GM23248 (cell line): ENCODE data around the gene CHD9. TPM values are rescaled to one million over a fixed set of nuclear protein-coding genes. Genes with fewer than 3 reads are reported as not detected.
A peak's percentile ranks its signal among the peaks of the same experiment; 100 is the strongest.

Experiments used
- DNase-seq: peaks from one replicate; pipeline ENCODE4 v3.0.0-alpha.2; 2015
- H2AFZ ChIP-seq: fragments of 200-600 bp; sonication (generic); 2 replicates; pipeline ENCODE4 v1.6.1; 2016; ENCODE audit warnings: antibody characterized with exemption
- H3F3A ChIP-seq: fragments of 200-600 bp; sonication (generic); 2 replicates; pipeline ENCODE4 v1.6.1; 2016; ENCODE audit warnings: mild to moderate bottlenecking, antibody characterized with exemption, mixed run types; ENCODE audit not compliant: insufficient read depth
- H3K27ac ChIP-seq: fragments of 200-600 bp; sonication (generic); 2 replicates; pipeline ENCODE4 v1.5.1; 2016; ENCODE audit warnings: mild to moderate bottlenecking
- H3K27me3 ChIP-seq: fragments of 200-600 bp; sonication (generic); replicated peaks from 2 replicates; pipeline ENCODE4 v1.6.1; 2016; ENCODE audit warnings: mild to moderate bottlenecking; ENCODE audit not compliant: insufficient read depth
- H3K36me3 ChIP-seq: fragments of 200-600 bp; sonication (generic); 2 replicates; pipeline ENCODE4 v1.6.1; 2016; ENCODE audit warnings: low read depth, mild to moderate bottlenecking
- H3K4me1 ChIP-seq: fragments of 200-600 bp; sonication (generic); 2 replicates; pipeline ENCODE4 v1.6.1; 2016; ENCODE audit warnings: mild to moderate bottlenecking; ENCODE audit not compliant: insufficient read depth
- H3K4me2 ChIP-seq: fragments of 200-600 bp; sonication (generic); one replicate; pipeline ENCODE4 v1.6.1; 2016; ENCODE audit warnings: mild to moderate bottlenecking; ENCODE audit not compliant: unreplicated experiment
- H3K4me3 ChIP-seq: fragments of 200-600 bp; sonication (generic); 2 replicates; pipeline ENCODE4 v1.5.1; 2016; ENCODE audit warnings: mild to moderate bottlenecking
- H3K79me2 ChIP-seq: fragments of 200-600 bp; sonication (generic); 2 replicates; pipeline ENCODE4 v1.6.1; 2016; ENCODE audit warnings: mild to moderate bottlenecking; ENCODE audit not compliant: insufficient read depth
- H3K9ac ChIP-seq: fragments of 200-600 bp; sonication (generic); 2 replicates; pipeline ENCODE4 v1.6.1; 2016; ENCODE audit warnings: mild to moderate bottlenecking
- H3K9me2 ChIP-seq: fragments of 200-600 bp; sonication (generic); 2 replicates; pipeline ENCODE4 v1.6.1; 2016; ENCODE audit warnings: mixed run types, mild to moderate bottlenecking, moderate library complexity; ENCODE audit not compliant: insufficient read depth
- H3K9me3 ChIP-seq: fragments of 200-600 bp; sonication (generic); one replicate; pipeline ENCODE4 v1.6.1; 2017; ENCODE audit warnings: low read depth
- H4K20me1 ChIP-seq: fragments of 200-600 bp; sonication (generic); 2 replicates; pipeline ENCODE4 v1.6.0; 2016; ENCODE audit not compliant: insufficient read depth
- EZH2 ChIP-seq: fragments of 200-600 bp; sonication (generic); IDR thresholded peaks from 2 replicates; pipeline ENCODE4 v1.6.1; 2018; ENCODE audit warnings: antibody characterized with exemption, mild to moderate bottlenecking; ENCODE audit not compliant: insufficient read depth, poor library complexity, severe bottlenecking
- EZH2phosphoT487 ChIP-seq: fragments of 200-600 bp; sonication (generic); IDR thresholded peaks from 2 replicates; pipeline ENCODE4 v1.6.1; 2018; ENCODE audit warnings: antibody characterized with exemption, moderate library complexity, mild to moderate bottlenecking, low read depth; ENCODE audit not compliant: insufficient read depth
- WGBS, 2 experiments: methylation state at CpG; one replicate each; pipeline ENCODE4 v1.1.6; 2015 to 2017; ENCODE audit warnings: low lambda C conversion rate in 2 of 2, low coverage in 1 of 2; ENCODE audit errors: missing lambda C conversion rate in 2 of 2; 5-methylcytosine and 5-hydroxymethylcytosine counted together
- in situ Hi-C: fragments of 300-500 bp; cut with MboI; formaldehyde crosslinking; loops from 2 replicates; pipeline ENCODE4 v1.15.0; 2020
- polyA plus RNA-seq: library from polyadenylated mRNA; unstranded; fragments of >200 nt; fragmentation: Nextera tagmentation; extraction: Ambion mirVana; gene quantifications from 2 replicates; pipeline ENCODE4 v1.2.1, GENCODE V29; 2016
- small RNA-seq: library from RNA; depleted of rRNA; stranded (forward); fragments of <200 nt; gene quantifications from one replicate; pipeline ENCODE3, GENCODE V24; 2014; ENCODE audit warnings: low read depth, low replicate concordance
- total RNA-seq: library from RNA; depleted of rRNA; stranded (reverse); fragments of >200 nt; shearing (Covaris generic); gene quantifications from 2 replicates; pipeline ENCODE4 v1.2.3, GENCODE V29; 2014; rRNA removed

Gene CHD9
- total and polyA plus RNA-seq, 2 experiments from 2014 or later = 20.5 to 47.4 TPM

DNA sequence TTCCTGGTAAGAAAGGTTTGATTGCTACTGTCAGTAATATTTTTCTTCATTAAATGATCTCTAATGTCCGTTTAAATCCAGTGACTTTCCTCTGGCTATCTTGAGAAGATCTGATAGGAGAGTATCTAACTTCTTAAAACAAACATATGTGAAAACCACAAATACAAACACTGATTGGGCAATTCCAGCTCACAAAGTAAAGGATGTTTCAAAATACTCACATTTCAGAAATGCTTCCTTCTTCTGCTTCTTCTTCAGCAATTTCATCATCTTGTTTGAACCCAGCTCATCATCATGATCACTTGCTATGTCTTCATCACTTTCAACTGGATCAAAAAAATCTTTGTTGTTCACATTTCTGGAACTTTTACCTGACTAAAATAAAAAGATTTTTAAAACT lies 315.1 kb downstream of the CHD9 start:
- Histone ChIP-seq H4K20me1 (no peaks in the 10 kb centered on the region), H3K27ac (no peak overlapping the region), H3K4me2 (no peak overlapping the region), H3K9me2 (no peaks in the 10 kb centered on the region), H3K9ac (no peak overlapping the region), H3K4me3 (no peak overlapping the region), H2AFZ (no peak overlapping the region), H3K79me2 (no peaks in the 10 kb centered on the region), H3K27me3 (peaks cover 37% of the 10 kb centered on the region), H3K4me1 (no peaks in the 10 kb centered on the region), H3F3A (no peaks in the 10 kb centered on the region), H3K36me3 (no peaks in the 10 kb centered on the region), H3K9me3 (no peaks in the 10 kb centered on the region)
- WGBS, 2 experiments = 69 to 77% methylated on average over 1 of the region's 1 CpG
- in situ Hi-C loops = no loop called here
- DNase-seq = peak; percentile 25
- no peak for TF ChIP-seq EZH2phosphoT487
- no peak for TF ChIP-seq EZH2

- no peaks in the 10 kb centered on the region for H3K36me3 ChIP-seq
- no peaks in the 10 kb centered on the region for H3K9me2 ChIP-seq
- H3K9ac ChIP-seq = no peak overlapping the region
- H3K79me2 ChIP-seq = no peaks in the 10 kb centered on the region
- no peaks in the 10 kb centered on the region for H3K4me1 ChIP-seq
- TF ChIP-seq EZH2phosphoT487 (no peak), EZH2 (no peak)
- H3K9me3 ChIP-seq = no peaks in the 10 kb centered on the region
- H3K27ac ChIP-seq = no peak overlapping the region
- no peaks in the 10 kb centered on the region for H3F3A ChIP-seq
- no peak overlapping the region for H3K4me2 ChIP-seq
- no peak overlapping the region for H2AFZ ChIP-seq
- H4K20me1 ChIP-seq = no peaks in the 10 kb centered on the region
- DNase-seq = no peak
- peaks cover 37% of the 10 kb centered on the region for H3K27me3 ChIP-seq
- no peak overlapping the region for H3K4me3 ChIP-seq
- in situ Hi-C loops = no loop called here
Observed at GRCh38 chr16:53370827-53371226, 316.0 kb downstream of the CHD9 start.

DNA sequence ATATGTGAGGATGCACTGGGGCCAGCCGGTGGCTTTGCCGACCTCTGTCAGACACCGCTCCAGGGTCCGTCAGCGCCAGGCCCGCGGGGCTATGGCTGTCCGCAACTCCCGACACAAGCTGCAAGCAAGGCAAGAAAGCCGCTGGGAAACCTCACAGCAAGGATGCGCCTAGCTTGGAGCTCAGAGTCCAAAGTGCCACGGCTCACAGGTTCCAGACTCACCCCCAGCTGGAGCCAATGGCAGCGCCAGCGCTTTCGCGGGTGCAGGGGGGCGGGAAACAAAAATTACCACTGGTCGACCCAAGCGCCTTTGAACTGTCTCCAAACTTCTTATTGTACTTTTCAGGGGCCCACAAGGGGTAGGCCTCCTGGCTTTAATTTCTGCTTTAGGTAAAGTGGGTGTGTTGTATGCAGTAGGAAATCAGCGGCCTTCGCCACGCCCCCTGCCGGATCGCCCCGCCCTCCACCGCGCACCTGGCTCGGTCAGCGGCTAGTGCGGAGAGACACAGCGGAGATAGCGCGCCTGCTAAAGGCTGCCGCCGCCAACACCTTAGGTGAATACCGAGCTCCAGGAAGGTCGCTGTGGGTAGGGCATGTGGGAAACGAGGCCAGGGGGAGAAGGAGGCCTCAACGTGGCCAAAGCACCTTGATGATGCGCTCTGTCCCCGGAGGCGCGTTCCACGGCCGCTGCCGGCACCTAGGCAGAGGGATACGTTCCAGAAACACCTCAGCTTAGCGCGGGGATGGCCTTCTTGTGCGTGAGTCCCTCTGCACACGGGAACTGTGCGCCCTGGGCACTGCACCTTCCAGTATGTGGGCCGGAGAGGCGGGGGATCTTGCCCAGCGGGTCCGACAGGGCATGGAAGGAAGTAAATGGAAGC lies 318.4 kb downstream of the CHD9 start:
- no peaks in the 10 kb centered on the region for H4K20me1 ChIP-seq
- 20 to 21% methylated on average over 54 to 55 of the region's 56 CpGs for WGBS, 2 experiments
- in situ Hi-C loops = no loop called here
- H3K9me3 ChIP-seq = no peaks in the 10 kb centered on the region
- no peaks in the 10 kb centered on the region for H3K4me1 ChIP-seq
- H3F3A ChIP-seq = no peaks in the 10 kb centered on the region
- H3K36me3 ChIP-seq = no peaks in the 10 kb centered on the region
- H3K27ac ChIP-seq = no peak overlapping the region
- H3K4me3 ChIP-seq = no peak overlapping the region
- no peak overlapping the region for H2AFZ ChIP-seq
- H3K4me2 ChIP-seq = no peak overlapping the region
- DNase-seq = no peak
- H3K9me2 ChIP-seq = no peaks in the 10 kb centered on the region
- H3K79me2 ChIP-seq = no peaks in the 10 kb centered on the region
- TF ChIP-seq EZH2phosphoT487 = no peak
- TF ChIP-seq EZH2 = no peak
- H3K27me3 ChIP-seq = peaks cover 37% of the 10 kb centered on the region
- H3K9ac ChIP-seq = no peak overlapping the region

DNA sequence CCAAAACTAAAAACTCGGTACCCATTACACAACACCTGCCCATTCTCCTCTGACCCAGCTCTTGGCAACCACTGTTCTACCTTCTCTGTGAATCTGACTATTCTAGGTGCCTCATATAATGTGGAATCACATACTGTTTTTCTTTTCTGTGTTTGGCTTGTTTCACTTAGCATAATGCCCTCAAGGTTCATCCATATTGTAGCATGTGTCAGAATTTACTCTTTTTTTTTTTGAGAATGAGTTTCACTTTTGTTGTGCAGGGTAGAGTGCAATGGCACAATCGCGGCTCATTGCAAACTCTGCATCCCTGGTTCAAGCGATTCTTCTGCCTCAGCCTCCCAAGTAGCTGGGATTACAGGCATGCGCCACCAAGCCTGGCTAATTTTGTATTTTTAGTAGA lies 320.0 kb downstream of the CHD9 start:
- in situ Hi-C loops = no loop called here
- Histone ChIP-seq H3K4me1 (no peaks in the 10 kb centered on the region), H3K4me3 (no peak overlapping the region), H3K36me3 (no peaks in the 10 kb centered on the region), H3K27me3 (peaks cover 37% of the 10 kb centered on the region), H3K79me2 (no peaks in the 10 kb centered on the region), H3K27ac (no peak overlapping the region), H3K9ac (no peak overlapping the region), H2AFZ (no peak overlapping the region), H4K20me1 (no peaks in the 10 kb centered on the region), H3F3A (no peaks in the 10 kb centered on the region), H3K9me3 (no peaks in the 10 kb centered on the region), H3K9me2 (no peaks in the 10 kb centered on the region), H3K4me2 (no peak overlapping the region)
- 78 to 79% methylated on average over 5 of the region's 5 CpGs for WGBS, 2 experiments
- TF ChIP-seq EZH2 (no peak), EZH2phosphoT487 (no peak)
- DNase-seq = no peak

- Histone ChIP-seq H3K4me2 (no peak overlapping the region), H3K27me3 (peaks cover 9% of the 10 kb centered on the region), H3K4me1 (no peaks in the 10 kb centered on the region), H4K20me1 (no peaks in the 10 kb centered on the region), H3K79me2 (no peaks in the 10 kb centered on the region), H3K9me3 (no peaks in the 10 kb centered on the region), H3F3A (no peaks in the 10 kb centered on the region), H3K4me3 (no peak overlapping the region), H3K9me2 (no peaks in the 10 kb centered on the region), H3K9ac (no peak overlapping the region), H3K27ac (no peak overlapping the region), H2AFZ (no peak overlapping the region), H3K36me3 (no peaks in the 10 kb centered on the region)
- DNase-seq = no peak
- WGBS, 2 experiments = 35 to 37% methylated on average over 5 of the region's 5 CpGs
- in situ Hi-C loops = no loop called here
- TF ChIP-seq EZH2phosphoT487 (no peak), EZH2 (no peak)
Observed at GRCh38 chr16:53378138-53378537, 323.3 kb downstream of the CHD9 start.

Small RNA genes lying within 50 kb of the gene (small RNA-seq; reads per million reads assigned to genes)
- gene RF01210 (not detected), gene RNA5SP427 (not detected)

Other genes starting within 250 kb of the CHD9 start
- 0.22 and 0.25 TPM in 2 replicates for gene CHD9NB, start 2.1 kb upstream of the CHD9 start, total RNA-seq
- 0.15 and 0.20 TPM in 2 replicates for gene CHD9NB, start 2.1 kb upstream of the CHD9 start, polyA plus RNA-seq